PC-9 (cell line): ENCODE measurements around the gene C1orf226.

Experiments
- CTCF ChIP-seq: fragments of 200-600 bp; sonication (generic); conservative IDR thresholded peaks from 2 replicates; pipeline ENCODE4 v1.6.1; 2017; ENCODE audit warnings: mixed run types, antibody characterized with exemption, mild to moderate bottlenecking, moderate library complexity
- EZH2 ChIP-seq: fragments of 200-600 bp; sonication (generic); IDR thresholded peaks from 2 replicates; pipeline ENCODE4 v1.8.0; 2017; ENCODE audit warnings: antibody characterized with exemption, low read depth

- TF ChIP-seq CTCF = no peak
- no peak for TF ChIP-seq EZH2
Observed at GRCh38 chr1:162351246-162351842, 30.2 kb upstream of the C1orf226 start.
